ENCODE measurements around the gene MIPEP. TPM values are rescaled to one million over a fixed set of nuclear protein-coding genes. Genes with fewer than 3 reads are reported as not detected.

Gene MIPEP
- total and polyA plus RNA-seq, 9 of the 15 experiments (the other 6 are each of a cell fraction or from before 2014, with no cell fraction given), result 1.7 to 19.3 (median 13.1) TPM

GRCh38 chr13:23793711-23794110 is 95.5 kb downstream of the MIPEP start (continued):
- TF ChIP-seq PREB (CRISPR knock-in tag; IDR thresholded peaks at IDR 0.05) (no peak), SMC3 (conservative IDR thresholded peaks at IDR 0.05; ENCODE audit: insufficient read depth, low read depth, low read length) (no peak), ZMIZ1 (IDR thresholded peaks at IDR 0.05; ENCODE audit: low read depth in 2 of 2, low read length in 2 of 2) (no peak), SMARCA5 (IDR thresholded peaks at IDR 0.05) (no peak), MLLT1 (IDR thresholded peaks at IDR 0.05) (no peak), CREB1 (IDR thresholded peaks at IDR 0.05) (no peak), CREB1 (CRISPR knock-in tag; IDR thresholded peaks at IDR 0.05) (no peak), E2F3 (CRISPR knock-in tag; IDR thresholded peaks at IDR 0.05) (no peak), SAFB2 (IDR thresholded peaks at IDR 0.05; ENCODE audit: borderline replicate concordance, low read depth, low read length, severe bottlenecking) (no peak), L3MBTL2 (IDR thresholded peaks at IDR 0.05) (no peak), FOXK2 (conservative IDR thresholded peaks at IDR 0.05 in 1 of 2, IDR thresholded peaks at IDR 0.05 in 1 of 2; ENCODE audit: low read depth in 2 of 2) (no peak)

Data from K562 (cell line).